HG03354 (cell line): ENCODE data around the gene AOX1.
"Not testable (repeated sequence)": the region's sequence is repeated elsewhere in the genome, so short reads cannot be mapped to it uniquely, and the experiment has no call there.

Experiments
- ATAC-seq: cut with Tn5 transposase; IDR thresholded peaks from one replicate; pipeline ENCODE4 v1.9.1; 2021; ENCODE audit warnings: mild to moderate bottlenecking; ENCODE audit not compliant: unreplicated experiment, poor library complexity, severe bottlenecking

Gene AOX1

DNA sequence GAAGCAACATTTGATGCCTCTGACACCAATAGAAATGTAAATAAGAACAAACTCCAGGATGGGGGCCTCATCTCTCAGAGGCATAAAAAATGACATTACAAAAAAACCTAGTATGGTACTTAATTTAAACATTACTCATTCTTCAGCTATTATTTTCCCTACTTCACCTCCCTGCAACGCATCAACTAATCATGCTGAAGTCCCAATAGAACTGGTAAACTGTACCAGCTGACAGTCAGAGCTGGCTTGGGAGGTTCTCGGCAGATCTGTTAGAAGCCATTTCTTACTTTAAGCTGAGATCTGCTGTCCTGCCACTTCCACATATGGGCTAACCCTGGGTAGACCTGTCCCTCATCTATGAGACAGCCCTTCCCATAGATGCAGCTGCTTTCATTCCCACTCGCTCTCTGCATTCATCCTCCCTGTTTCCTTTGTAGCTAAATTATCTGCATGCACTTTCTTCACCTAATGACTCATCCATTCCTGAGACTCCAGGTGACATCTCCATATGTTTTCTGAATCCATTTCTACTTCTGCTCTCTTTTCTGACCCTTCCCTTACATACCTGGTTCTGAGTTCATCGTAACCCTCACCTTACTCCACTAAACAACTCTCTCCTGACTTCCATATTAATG, 108.1 kb downstream of the AOX1 start:
- no peak for ATAC-seq

DNA sequence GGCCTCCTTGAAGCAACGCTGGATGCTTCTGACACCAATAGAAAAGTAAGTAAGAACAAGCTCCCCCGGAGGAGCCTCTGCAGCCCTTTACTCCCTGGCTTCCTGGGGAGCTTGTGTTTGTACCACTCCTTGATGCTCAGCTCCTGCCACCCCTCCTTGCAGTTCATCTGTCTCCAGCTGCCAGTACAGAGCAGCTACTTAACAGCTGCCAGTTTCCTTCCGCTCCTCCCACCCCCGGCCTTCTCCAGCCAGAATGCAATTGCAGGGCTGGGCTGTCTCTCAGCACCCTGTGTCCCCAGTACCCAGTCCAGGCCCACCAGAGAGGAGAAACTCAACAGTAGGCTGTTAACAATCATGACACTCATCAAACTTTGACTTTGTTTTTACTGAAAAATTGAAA, 109.4 kb downstream of the AOX1 start:
- ATAC-seq: no peak

GRCh38 chr2:200695601-200696000, 109.8 kb downstream of the AOX1 start:
- ATAC-seq: no peak

GRCh38 chr2:200698217-200698616, 112.4 kb downstream of the AOX1 start:
- ATAC-seq: no peak

DNA sequence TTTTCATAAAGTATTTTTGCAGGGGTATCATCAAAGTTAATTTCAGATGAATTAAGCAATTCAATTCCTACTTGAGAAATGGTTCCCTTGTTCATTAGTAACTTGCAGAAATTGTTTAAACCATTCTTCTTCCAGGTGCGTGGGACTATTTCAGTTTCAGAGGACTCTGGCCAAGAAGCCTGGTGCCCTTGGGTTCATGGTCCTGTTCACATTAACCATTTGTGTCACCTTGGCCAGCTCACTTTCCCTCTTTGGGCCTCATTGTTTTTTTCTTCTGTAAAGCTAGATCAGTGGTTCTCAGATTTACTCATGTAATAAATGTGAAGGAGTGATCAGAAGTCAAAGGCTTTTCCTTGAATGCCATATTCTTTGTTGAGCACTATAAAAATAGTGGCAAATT, 113.5 kb downstream of the AOX1 start:
- no peak for ATAC-seq

DNA sequence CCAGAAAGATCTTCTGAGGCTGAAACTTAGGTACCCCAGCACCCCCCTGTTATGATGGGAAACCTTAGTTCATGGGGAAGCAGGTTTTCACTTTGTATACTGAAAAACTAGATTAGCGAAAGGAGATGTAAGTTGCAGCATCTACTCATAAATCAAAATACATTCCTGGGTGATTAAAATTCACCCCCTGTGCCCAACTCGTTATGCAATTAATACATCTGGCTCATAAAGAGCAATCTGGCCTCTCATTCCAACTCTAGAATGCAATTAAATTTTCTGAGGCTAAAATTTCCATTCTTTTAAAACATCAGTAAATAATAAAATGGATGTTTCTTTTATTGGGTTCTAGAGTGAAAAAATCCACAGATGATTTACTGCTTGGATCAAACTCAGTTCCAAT, 115.0 kb downstream of the AOX1 start:
- no peak for ATAC-seq

DNA sequence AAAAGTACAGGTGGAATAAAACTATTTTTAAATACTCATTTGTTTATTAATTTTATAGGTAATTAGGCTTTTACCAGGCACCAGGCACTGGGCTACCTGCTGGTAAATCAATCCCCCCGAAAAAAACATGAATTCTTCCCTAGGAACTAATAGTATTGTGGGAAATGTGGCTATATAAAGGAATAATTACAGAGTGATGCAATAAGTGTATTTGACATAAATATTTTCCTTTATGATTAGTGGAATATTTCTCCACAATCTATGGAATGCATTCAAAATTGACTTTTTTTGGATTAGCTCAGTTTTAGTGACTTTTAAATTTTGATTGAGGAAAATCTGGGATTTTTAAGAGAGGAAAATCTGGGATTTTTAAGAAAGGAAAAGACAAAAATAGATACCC, 116.2 kb downstream of the AOX1 start:
- no peak for ATAC-seq

GRCh38 chr2:200702646-200703118, 116.9 kb downstream of the AOX1 start:
- ATAC-seq: no peak

- ATAC-seq: no peak
Measured at GRCh38 chr2:200703127-200703925, 117.5 kb downstream of the AOX1 start.

GRCh38 chr2:200703926-200704637, 118.3 kb downstream of the AOX1 start:
- ATAC-seq: no peak

- ATAC-seq: no peak
Measured at GRCh38 chr2:200705305-200706041, 119.7 kb downstream of the AOX1 start.

DNA sequence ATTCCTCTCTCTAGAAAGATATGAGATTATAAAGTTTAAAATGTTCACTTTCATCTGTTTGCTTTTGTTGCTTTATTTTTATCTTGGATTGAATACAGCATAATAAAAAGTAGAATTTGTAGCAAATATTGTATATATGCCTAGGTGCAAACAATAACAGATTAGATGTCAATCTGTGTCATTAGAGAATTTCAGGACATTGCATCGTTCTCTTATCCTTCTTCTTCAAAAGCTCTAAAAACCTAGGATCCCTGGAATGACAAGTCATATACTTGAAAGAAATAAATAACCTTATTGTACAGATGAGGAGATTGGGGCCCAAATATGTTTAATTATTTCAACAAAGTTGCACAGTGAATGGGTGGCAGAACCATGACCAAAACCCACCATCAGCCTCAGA, 123.1 kb downstream of the AOX1 start:
- ATAC-seq: no peak

DNA sequence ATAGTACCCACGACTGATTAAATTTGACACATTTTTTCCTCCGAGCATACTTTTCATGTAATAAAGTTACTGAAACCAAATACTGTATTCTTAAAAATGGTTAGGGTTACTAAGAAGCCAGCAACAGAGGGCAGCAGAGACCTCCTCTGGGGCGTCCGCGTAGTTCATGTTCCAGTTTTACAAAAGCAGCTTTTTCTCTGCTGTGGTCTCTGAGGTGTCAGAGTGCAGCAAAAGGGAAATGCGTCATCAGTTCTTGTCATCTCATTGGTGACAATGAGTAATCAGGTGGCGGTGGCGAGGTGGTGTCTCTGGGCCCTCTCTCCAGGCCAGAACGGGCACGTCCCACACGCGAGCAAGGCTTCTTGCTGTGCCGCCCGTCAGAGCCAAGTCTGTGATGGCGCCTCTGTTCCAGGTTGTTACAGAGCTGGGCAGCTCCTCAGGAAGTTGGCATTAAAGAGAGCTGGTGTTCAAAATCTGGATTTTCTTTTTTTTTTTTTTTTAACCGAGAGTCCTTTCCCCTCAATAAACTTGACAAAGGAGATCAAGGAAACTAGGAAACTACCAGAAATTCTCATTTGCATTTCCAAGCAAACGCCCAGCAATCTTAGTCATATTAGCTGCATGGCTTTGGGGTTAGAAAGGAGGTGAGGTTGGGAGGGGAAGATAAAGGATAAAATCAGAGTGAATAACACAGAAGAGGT, 127.3 kb downstream of the AOX1 start:
- peak; percentile 99 for ATAC-seq

DNA sequence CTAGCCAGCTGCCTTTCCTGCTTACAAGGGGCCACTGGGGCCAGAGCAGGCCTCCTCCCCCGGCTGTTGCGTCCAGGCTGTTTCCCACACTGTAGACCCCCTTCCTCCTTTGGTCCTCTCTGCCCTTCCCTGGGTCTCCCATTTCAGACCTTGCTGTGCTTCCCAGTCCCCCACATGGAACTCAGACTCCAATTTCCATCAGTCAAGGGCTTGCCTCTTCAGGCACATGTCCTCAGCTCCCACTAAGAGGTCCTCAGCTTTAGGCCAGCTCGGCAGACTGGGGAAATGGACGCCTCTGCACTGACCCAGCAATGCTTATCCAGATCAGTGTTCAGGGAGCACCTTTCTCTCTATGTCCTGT, 127.9 kb downstream of the AOX1 start:
- ATAC-seq: no peak

GRCh38 chr2:200715014-200715413, 129.2 kb downstream of the AOX1 start:
- ATAC-seq: not testable (repeated sequence)

DNA sequence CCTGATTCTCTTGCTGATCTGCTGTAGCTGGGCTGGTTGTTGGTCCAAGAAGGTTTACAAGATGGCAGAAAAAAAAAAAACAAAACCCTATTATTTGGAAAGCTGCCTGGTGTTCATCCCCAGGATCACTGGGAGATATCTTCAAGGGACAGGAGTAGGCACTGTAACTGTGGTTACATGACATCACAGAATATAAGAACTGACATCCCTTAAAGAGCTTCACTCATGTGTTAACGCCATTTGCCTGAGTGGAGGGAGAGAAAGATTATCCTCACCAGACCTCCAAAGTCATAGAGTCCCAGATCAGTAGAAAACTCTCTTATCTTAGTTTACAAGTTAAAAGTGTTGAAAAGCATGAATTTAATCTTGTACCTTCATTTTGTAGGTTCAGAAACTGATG, 130.6 kb downstream of the AOX1 start:
- ATAC-seq: no peak
